Activated T-cell treated with anti-CD3 and anti-CD28 coated beads for 1 hour (primary cell): ENCODE measurements around the gene CIART.
"Not testable (repeated sequence)": the region's sequence is repeated elsewhere in the genome, so short reads cannot be mapped to it uniquely, and the experiment has no call there.

Experiments used
- DNase-seq: peaks from one replicate; pipeline ENCODE4 v3.0.0-alpha.2; 2020; ENCODE audit warnings: low read depth

Gene CIART

DNA sequence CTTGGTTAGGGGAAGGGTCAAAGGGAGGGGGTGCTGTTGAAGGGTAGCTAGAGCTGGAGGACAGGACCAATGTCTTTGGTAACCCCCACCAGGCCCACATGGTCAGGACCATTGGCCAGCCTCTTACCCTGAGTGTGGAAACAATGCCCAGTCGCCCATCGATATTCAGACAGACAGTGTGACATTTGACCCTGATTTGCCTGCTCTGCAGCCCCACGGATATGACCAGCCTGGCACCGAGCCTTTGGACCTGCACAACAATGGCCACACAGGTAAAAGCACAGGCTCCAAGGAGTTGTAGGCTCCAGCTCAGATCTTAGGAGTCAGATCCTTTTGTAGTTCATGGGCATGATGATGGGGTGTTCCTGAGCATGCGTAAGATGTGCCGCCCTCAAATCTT is 21.0 kb upstream of the CIART start:
- no peak for DNase-seq

DNA sequence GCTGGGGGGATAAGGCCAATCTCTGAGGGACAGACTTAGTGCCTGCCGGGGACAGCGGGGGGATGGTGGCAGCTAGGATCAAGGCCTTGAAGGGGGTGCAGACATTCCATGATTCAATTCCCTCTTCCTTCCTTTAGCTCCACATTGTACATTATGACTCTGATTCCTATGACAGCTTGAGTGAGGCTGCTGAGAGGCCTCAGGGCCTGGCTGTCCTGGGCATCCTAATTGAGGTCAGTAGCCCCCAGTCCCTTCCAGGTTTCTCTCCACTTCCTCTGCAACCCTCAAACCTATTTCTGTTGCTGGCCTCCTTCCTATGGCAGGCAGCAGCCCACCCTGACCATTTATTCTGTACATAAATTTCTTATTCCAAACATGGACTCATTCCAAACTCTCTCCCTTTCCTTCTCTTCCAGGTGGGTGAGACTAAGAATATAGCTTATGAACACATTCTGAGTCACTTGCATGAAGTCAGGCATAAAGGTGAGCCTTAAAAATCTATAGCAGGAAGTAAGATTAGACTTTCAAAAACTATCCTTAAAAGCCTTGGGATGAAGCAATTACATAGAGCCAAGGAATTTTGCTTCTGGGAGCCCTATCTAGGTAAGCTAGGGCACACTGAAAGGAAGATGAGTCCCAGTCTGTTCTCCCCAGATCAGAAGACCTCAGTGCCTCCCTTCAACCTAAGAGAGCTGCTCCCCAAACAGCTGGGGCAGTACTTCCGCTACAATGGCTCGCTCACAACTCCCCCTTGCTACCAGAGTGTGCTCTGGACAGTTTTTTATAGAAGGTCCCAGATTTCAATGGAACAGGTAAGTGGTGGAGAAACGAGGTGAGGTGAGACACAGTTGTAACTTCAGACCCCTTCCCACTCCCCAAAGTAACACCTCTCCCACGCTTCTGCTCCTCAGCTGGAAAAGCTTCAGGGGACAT is 19.7 kb upstream of the CIART start:
- no peak for DNase-seq

DNA sequence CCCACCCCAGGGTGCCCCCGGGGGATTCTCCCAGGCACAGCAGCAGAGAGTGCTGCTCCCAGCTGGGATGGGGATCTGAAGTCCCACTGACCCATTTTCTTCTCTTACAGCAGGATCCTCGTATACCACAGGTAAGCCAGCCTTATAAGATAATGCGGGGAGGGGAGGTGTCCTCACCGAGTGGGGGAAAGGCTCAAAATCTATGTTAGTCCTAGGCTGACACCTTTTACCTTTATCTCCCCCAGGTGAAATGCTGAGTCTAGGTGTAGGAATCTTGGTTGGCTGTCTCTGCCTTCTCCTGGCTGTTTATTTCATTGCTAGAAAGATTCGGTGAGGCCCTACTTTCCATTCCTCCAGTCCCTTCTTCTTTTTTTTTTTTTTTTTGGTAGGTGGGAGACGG is 18.8 kb upstream of the CIART start:
- DNase-seq = no peak

DNA sequence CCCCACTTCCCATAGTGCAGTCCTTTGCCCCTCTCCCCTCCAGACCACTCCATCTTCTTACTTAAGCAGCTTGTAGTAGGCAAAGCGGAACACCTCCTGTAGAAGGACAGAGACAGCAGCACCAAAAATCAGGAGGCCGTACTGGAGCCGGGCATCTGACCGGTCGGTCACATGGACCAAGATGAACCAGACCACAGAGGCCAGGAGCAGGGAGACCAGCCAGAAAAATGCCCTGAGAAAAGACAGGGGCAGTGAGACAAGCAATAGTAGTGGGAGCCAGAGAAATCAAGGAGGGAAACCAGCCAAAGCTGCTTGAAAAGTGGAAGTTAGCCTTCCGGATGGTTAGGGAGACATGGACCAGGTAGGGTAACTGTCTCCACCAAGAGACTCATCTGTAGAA is 14.5 kb upstream of the CIART start:
- DNase-seq = no peak

DNA sequence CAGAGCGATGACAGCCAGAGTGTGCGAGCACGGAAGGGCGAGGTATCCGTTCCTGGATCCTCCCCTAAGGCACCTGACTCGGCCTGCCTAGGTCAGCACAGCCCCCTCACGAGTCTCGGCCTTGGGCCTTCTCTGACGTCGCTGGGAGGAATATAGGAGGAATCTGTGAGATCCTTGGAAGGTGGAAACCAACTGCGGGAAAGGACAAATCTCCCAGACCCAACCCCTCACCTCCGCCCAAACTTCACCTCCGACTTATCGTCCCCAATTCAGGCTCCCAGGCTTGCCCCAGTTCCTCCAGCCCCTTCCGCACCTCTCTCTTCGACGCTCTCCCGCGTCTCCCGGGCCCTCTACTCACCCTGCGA is 14.0 kb upstream of the CIART start:
- DNase-seq = peak; percentile 25

DNA sequence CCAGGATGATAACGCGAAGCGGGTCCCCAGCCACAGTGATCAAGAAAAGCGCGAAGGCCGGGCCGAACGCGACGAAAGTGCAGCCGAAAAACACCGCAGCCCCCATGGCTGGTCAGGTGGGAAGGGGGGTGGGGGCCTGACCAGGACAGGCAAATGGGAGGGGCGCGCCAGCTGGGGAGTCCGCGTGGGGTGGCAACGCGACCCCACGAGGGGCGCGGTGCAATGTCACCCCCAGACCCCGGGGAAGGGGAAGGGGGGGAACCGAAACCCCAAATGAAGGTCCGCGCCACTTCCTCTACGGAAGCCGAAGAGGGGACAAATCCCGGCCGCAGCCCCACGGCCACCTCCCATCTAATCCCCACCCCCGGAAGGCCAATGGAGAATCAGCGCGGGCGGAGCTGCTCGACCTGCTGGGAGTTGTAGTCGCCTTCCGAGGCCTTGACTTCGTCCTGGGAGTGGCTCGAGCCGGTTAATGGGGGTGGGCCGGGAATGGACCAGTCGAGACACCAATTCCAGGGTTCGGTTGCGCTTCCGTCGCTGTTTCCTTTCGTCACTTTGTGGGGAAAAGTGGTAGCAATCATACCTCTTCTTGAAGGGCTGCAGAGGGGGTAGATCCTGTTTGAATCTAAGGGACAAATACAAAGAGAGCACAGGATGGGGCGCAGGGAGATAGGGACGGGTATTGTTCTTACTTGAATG is 13.5 kb upstream of the CIART start, which contains the start of gene APH1A:
APH1A (minus strand) TSS at position 312 of the 699 bp plus-strand sequence; CDS start at position 106, 206 bp downstream.
- DNase-seq = peak; percentile 85

DNA sequence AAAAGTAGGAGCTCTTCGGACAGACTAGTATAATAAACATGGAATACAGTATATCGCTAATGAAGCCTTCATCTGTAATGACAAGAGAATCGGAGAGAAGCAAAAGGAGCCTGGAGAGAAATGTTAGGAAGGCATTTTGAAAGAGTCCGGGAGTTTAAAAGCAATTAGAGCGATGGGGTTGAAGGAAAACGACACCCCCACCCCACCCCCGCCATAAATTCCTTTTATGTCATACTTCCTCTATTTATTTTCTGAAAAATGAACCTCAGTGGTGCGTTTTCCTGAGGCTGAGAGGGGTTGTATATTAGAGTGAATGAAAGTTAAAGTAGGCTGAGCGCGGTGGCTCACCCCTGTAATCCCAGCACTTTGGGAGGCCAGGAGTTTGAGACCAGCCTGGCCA is 12.9 kb upstream of the CIART start:
- DNase-seq = no peak

DNA sequence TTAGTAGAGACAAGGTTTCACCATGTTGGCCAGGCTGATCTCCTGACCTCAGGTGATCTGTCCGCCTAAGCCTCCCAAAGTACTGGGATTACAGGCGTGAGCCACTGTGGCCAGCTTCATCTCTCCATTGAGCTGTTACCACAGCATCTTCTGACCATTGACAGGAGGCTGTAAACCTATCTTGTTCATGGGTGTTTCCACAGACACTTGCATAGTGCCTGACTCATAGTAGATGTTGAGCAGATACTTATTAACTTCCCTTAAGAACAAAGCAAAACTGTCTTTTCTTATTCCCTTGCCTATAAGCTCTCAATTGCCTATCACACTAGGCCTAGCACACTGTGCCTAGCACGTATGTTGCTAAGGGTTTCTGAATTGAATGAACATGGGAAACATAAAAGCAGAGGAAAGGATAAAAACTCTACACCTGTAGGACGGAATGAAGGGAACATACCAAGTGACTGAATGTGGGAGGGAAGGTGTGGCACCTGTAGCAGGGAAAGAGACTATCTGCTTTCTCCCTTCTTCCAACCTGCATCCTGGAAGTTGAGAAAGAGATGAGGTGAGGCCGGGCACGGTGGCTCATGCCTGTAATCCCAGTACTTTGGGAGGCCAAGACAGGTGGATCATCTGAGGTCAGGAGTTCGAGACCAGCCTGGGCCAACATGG is 10.9 kb upstream of the CIART start:
- DNase-seq = no peak

DNA sequence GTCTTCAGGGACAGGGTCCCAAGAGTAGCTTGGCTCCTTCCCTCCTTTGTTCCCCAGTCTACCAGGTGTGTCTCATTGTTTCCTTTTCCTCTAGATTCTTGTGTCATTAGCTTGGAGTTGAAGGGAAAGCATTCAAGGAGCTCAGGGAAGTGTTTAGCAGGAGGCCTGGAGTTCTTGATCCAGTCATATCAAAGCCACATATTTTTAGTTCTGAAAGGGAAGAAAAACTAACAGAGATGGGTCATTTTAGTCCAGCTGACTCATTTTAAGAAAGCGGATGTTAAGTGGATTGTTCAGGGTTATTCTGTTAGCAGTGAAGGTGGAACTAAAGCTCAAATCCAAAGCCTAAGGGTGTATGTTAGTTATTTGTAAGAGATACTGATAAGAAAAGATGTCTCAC is 9.0 kb upstream of the CIART start:
- DNase-seq = no peak

DNA sequence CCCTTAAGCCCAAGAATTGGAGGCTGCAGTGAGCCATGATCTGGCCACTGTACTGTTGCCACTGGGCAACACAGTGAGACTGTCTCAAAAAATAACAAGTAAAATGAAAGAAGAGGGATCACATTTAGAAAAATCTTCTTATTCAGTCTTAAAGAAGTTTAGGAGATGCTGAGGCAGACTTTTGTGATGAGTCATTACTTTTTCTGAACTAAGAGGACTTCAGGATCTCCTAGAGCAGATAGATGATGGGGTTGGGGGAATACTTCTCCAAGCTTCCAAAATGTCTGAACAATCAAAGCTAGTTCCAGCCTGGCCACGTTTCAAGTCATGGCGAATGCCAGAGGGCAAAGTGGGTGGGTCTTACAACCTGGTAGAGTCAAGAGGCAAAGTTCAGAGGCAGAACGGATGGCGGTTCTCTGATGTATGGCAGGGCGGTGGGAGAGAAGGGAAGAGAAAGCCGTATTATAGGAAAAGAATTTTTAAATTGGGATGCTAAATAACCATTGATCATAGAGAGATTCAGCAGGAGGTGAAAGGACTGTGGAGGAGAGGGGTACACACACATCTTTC is 2.1 kb upstream of the CIART start:
- no peak for DNase-seq

DNA sequence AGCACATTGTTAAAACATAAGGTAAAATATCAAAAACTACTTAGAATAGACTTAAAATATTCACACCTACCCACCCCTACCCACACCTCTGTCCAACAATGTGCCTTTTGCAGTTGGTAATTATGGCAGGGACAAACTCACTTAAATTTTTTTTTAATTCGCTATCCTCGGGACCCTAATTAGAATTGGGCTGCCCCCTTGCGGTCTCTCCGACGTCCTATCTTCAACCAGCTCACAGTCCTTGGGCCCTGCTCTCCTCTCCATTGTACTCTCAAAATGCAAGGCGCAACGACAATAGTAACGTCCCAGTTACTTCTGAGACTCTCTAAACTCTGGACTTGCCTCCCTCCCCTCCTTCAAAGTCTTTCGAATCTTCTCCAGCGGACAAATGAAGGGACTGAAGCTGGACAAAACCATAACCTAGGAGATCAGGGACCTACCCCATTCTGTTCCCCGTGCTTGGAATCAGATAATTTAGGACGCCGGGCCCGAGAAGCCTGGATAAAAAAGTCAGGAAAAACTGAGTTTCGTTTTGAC is 1.1 kb upstream of the CIART start:
- DNase-seq = peak; percentile 34

DNA sequence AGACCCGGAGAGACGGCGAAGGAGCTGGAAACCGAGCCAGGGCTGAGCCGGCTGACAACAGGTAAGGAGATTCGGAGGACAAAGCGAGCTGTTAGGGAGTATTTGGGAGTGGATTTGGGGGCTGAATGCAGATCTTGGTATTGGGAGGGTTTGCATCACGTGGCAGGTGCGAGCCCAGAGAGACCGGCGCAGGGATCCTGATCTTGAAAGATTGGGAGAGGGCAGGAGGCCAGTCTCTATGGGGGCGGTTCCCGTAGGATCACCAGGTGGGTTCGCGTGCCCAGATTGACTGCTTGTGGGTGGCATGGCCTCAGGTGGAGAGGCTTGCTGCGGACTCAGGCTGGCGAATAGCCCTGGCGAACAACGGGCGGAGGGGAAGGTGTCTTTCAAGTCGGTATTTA is 204 bp downstream of the CIART start:
- DNase-seq = no peak

DNA sequence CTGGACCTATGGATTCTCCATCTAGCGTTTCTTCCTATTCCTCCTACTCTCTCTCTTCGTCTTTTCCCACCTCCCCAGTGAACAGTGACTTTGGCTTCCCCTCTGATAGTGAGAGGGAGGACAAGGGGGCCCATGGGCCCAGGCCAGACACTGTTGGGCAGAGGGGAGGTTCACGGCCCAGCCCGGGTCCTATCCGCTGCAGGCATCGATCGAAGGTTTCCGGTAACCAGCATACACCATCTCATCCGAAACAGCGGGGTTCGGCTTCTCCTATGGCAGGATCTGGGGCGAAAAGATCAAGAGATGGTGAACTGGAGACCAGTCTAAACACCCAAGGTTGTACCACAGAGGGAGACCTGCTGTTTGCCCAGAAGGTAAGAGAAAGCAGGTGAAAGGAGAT is 906 bp downstream of the CIART start:
- no peak for DNase-seq

DNA sequence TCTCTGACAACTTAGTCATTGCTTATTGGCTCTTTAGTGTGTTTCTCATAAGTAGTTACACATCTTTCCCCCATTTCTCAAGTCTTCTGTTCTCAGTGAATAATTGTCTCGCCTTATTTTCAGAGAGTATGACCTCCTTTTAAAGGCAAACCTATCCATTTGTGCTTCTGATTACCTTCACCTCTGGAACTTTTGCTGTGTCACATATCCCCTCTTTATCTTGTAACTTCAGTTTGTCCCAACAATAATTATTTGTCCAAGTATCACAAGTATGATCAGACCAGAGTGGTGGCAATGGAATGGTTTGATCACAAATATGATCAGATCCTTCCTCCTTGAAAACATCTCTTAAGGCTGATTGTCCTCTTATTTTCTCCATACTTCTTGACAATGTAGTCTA is 6.0 kb downstream of the CIART start:
- DNase-seq = no peak

DNA sequence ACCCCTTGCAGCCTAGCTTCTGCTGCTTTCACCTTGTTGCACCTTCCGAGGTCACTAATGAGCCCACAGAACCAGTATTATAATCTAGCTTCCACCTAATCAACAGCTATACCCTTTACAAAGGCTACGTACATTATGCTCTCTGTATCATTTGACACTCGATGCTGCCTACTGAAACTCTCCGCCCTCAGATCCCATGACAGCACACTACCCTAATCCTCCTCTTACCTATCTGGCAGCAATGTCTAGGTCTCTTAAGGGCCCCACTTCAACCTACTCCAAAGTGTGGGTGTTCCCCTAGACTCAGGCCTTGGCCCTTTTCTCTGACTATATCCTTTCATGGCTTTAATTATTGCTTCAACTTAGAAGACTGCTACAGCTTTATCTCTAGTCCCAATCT is 6.5 kb downstream of the CIART start:
- no peak for DNase-seq

DNA sequence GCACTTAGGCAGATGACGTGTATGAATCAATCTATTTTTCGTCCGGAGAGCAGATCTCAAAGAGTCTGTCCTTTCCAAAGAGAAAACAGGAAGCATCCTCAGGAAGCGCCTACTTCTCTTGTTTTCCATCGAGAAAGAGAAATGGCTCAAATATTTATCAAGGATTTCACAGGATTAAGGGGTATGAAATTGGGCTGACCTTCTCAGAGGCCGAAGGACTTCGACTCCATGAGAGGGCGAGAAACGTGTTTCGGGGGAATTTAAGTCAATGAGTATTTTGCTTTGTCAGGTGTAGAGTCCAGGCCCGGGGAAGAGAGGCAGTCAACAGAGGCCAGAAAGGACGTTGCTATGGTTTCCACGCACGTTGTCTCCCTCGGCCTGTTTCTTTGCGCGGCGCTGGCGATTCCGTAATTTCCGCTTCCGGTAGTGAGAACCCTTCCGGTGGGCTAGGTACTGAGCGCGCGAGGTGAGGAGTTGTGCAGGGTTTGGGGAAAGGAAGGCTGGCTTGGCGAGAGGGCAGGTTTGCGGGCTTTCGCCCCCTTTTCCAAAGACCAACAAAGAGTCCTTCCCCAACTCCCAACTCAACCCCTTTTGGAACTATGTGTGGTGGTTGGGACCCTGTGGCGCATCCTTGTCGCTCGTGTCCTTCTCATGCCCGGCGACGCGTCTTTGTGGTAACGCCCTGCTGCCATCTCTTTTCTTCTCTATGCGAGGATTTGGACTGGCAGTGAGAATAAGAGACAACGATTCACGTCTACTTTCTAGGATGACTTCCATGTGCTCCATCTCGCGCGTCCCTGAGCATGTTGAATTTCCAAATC is 11.3 kb downstream of the CIART start, which contains the start of gene MRPS21:
MRPS21 (plus strand) TSS at position 429 of the 821 bp plus-strand sequence. CDS start 506 bp downstream, outside the sequence.
- peak; percentile 75 for DNase-seq

DNA sequence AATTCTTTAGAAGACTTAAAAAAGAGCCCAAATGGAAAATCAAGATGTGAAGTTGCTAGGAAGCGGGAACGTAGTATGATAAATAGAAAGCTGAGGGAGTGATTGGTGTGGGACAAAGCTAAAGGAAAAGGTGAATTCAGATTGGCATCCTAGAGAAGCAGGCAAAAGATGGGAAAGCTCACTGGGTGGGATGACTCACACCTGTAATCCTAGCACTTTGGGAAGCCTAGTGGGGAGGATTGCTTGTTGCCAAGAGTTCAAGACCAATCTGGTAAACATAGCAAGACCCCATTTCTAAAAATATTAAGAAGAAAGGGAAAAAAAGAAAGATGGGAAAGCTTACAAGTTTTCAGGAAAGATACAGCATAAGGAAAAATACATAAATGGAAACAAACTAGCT is 13.1 kb downstream of the CIART start:
- DNase-seq = no peak

DNA sequence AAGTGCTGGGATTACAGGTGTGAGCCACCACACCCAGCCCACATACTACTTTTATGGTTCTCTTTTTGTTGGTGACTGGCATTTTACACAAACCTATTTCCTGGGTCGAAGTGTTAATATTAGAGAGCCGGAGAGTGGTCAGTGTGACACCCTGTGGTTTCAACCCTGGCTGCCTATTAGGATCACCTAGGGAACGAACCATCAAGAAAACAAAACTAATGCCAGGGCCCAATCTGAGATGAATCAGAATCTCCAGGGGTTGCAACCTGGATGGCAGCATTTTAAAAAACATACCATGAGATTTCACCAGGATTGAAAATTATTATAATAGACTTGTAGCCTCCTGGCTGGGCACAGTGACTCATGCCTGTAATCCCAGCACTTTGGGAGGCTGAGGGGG is 17.4 kb downstream of the CIART start:
- no peak for DNase-seq

DNA sequence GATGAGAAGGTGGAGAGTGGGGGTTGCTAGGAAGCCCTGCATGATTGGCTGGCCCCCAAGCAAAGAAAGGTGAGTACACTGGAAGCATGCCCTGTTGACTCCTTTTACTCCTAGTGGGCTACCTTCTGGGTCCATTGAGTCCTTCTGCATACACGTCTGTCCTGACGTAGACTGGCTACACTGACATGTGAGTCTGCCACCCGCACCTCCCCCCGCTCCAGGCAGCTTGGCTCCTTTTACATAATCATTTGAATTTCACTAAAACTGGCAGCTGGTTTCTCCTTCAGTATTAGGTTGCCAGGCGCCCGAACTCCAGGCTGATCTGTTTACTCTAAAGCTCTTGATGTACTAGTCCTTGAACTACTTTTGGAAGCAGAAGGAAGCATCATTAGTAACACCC is 20.0 kb downstream of the CIART start:
- DNase-seq = no peak

DNA sequence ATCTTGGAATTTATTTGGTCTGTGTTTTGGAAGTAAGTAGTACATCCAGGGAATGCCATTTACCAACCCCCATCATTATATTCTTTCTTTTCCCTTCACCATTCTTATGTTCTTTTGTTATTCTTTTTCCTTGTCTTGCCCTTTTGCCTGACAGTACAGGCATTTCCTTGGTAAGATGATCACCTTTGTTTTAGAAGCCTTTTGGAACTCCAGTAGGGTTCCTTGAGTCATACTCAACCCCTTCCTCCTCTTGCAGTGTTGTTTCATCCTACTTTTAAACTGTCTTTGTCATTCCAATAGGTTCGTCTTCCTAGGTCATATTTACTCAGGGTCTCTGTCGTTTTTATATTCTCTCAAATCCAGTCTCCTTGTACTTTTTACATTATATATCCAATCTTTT is 20.5 kb downstream of the CIART start:
- DNase-seq = no peak

DNA sequence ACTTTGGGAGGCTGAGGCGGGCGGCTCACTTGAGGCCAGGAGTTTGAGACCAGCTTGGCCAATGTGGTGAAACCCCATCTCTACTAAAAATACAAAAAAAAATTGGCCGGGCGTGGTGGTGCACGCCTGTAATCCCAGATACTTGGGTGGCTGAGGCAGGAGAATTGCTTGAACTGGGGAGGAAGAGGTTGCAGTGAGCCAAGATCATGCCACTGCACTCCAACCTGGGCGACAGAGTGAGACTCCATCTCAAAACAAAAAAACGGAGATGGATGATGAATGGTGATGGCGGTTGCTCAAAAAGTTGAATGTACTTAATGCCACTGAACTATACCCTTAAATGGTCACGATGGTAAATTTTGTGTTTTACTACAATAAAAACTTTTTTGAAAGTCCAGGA is 26.2 kb downstream of the CIART start:
- not testable (repeated sequence) for DNase-seq
